GM18508 (cell line): ENCODE results near the gene TWIST2.

Experiments
- ATAC-seq: cut with Tn5 transposase; IDR thresholded peaks from one replicate; pipeline ENCODE4 v1.9.1; 2021; ENCODE audit warnings: moderate number of reproducible peaks; ENCODE audit not compliant: insufficient read depth, unreplicated experiment

Gene TWIST2

DNA sequence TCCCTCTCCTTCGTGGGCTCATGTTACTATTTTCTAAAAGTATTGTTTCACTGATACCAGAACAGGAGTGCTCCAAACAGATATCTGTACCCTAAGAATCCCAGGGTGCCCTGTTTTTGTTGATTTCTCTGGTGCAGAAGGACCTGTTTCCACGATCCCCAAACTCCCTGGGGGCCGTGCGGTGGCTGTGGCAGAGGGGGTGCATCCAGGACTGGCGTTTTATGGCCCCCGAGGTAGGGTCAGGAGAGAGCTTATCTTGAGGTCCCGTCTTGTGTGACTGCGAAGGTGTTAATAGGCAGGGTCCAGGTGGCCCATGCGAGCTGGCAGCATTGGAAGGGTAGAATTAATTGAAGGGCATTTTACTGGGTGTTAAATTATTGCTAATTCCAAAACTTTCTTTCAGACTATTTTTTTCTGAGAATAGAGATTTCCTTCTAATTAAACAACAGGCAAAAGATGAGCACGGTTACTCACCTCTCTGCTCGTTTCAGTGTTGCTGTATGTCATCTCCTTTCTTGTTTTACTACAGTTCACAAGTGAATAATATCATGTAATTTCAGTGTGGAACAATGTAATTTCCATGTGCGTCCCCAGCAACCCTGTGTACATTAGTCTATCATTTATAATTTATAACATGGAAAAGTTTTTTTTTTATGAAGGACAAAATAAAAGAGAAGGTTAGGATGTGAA lies 8.2 kb downstream of the TWIST2 start:
- no peak for ATAC-seq

DNA sequence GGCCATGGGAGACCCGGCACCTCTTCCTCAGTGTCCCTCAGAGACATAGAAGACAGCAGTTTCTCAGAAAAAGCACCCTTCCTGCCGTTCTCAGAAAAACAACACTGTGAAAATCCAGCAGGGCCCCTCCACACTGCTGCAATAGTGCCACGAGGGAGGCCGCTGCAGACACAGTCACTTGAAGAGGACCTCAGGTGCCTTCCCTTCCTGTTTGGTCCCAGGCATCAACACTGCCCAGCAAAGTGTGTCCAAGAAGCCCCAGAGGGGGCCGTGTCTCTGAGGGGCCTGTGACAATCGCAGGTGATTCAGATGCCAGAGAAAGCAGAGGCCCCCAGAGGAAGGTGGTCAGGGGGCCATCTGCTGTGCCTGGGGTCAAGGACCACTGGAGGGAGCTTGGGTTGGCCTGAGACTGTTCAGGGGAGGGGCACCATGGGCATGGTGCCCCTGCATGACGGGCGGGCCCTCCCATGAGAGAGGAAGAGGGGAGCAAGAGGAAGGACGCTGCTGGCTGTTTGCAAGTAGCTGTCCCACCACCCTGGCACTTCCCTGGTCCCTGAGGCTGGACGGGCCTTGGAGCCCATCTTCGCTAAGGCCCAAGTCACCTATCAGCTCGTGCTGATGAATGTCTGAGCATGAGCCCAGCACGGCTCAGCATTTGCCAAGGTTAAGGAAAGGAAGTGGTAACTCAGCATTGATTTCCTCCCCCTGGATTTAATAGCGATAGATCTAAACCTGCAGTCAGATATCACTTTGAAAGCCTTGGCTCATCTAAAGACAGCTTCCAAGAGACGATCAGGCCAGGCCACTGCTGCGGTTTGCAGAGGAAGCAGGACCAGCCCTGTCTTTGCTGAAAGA lies 9.1 kb downstream of the TWIST2 start:
- ATAC-seq, result no peak

- no peak for ATAC-seq
These were observed 10.1 kb downstream of the TWIST2 start for GRCh38 chr2:238857959-238858358.

GRCh38 chr2:238859636-238860347 lies 11.9 kb downstream of the TWIST2 start:
- ATAC-seq, result no peak

DNA sequence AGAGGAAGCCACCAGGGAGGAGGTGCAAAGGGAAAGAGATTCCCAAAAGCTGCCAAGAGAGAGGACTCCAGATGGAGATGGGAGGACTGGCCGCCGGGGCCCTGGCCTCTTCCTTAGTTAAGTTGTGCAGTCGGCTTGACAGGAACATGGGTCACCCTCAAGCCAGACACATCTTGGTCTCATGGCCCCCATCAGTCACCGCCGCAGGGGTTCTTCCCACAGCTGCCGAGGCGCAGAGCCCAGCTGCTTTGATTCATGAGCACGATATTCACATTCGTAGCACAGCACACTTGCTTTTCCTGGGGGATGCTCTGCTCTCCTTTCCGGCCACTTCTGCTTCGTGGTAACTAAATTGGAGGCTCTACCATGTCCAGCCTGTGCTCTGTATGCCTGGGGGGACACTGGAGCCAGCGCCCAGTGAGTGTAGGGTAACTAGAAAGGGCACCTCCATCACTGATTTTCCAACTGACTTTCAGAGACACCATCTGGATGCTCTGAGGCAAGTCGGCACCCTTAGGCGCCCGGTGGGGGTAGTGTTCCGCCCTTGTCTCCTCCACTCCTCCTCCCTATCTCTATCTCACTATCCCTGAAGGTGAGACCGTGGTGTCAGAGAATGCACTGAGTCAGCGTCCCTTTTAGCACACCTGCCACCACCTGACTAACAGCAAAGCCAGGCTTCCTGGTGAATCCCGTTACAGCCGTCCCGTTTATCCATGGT lies 13.3 kb downstream of the TWIST2 start:
- ATAC-seq, result no peak

- no peak for ATAC-seq
These were observed 14.0 kb downstream of the TWIST2 start for GRCh38 chr2:238861766-238862315.

GRCh38 chr2:238862701-238863100 lies 14.8 kb downstream of the TWIST2 start:
- ATAC-seq, result no peak

DNA sequence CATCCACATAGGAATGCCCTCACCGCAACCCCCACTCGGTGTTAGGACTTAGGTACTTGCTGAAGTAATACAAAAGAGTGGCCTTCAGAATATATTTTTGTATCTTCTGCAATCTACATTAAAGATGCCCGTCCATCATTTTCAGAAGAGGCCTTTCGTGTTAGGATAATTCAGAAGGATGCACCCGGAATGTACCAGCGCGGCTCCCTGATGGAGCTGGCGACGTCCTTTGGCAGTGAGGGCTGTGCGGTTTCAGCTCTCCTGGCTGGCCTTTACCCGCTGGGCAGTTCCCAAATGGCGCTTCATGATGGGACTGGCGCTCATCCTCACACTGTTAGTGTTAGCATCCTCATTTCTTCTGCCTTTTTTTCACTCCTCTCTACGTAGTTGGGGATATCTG lies 15.3 kb downstream of the TWIST2 start:
- ATAC-seq, result no peak

GRCh38 chr2:238863749-238864206 lies 15.9 kb downstream of the TWIST2 start:
- no peak for ATAC-seq

DNA sequence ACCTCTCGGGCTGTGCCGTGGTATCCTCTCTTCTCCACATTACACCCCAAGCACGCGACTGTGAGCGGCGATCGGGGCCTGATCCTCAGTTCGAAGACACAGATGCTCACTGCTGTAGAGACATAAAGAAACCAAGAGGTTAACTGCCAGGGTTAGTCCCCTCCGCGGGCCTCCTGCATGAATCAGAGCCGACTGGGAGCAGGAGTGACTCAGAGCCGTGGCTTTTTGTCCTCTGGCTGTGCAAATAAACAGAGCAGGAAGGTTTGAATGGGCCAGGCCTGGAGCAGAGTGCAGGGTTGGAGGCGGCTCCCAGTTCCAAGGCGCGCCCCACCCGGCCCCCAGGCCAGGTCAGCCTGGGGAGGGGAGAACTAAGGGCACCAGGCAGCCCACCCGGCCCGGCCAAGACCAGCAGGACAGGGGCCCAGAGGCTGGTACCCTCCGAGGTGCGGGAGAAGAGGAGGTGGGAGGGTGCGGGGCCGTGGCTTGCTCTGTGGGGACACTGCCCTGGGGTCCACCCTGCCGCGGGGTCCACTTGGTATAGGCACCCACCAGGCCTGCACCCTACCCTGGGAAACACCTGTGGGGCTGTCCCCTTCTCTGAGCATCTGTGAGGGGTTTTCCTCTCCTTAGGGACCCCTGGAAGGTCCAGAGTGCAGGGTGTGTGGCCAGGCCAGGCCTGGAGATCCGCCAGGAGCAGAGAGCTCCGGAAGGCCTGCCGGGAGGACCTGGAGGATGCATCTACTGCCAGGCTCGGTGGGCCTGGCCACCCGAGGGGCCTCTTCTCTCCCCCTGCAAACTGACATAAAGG lies 16.5 kb downstream of the TWIST2 start:
- no peak for ATAC-seq

- no peak for ATAC-seq
These were observed 17.3 kb downstream of the TWIST2 start for GRCh38 chr2:238865015-238865719.

DNA sequence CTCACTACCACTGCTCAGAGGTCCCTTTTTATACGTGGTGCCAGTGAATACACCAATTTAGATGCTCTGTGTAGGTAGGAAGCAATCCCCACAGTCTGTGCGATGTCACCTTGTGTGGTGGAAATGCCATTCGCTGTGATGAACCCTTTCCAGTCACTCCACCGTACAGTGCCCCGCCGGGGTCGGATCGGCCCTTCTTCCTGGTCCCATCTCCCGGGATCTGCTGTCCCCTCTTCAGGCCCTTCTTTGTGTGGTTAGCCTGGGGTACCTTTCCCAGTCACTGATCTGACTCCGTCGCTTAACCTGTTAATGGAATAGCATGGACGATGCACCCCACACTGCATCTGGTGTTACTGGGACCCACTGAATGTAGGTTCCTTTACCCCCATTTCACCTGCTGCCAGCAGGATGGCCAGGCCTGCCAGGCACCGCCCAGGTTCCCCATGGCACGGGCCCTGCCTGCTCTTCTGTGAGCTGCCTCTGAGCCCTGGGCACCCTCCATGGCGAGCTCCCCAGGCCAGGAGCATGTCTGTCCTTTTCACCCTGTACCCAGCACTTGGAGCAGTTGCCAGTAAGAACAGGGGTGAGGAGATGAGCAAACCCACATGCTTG lies 18.0 kb downstream of the TWIST2 start:
- no peak for ATAC-seq

GRCh38 chr2:238866656-238867277 lies 18.9 kb downstream of the TWIST2 start:
- no peak for ATAC-seq

DNA sequence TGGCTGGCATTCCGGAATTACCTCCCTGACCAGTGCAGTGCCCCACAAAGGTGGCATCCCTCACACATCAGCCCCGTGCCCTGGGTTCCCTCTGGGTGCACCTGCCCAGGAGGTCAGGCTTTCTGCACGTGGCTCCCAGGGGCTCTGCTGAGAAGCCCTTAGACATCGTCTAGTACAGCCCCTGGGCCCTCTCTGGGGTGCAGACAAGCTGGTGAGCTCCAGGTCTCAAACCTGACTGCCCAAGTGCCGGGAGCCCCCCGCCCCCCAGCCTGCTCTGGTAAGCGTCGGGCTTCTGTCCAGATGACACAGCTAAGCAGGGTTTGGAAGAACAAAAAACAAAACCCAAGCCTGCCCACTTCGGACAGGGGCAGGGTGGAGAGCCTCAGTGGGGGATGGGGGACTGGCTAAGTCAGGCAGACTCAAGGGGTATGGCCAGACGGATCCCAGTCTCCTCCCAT lies 20.2 kb downstream of the TWIST2 start:
- no peak for ATAC-seq

DNA sequence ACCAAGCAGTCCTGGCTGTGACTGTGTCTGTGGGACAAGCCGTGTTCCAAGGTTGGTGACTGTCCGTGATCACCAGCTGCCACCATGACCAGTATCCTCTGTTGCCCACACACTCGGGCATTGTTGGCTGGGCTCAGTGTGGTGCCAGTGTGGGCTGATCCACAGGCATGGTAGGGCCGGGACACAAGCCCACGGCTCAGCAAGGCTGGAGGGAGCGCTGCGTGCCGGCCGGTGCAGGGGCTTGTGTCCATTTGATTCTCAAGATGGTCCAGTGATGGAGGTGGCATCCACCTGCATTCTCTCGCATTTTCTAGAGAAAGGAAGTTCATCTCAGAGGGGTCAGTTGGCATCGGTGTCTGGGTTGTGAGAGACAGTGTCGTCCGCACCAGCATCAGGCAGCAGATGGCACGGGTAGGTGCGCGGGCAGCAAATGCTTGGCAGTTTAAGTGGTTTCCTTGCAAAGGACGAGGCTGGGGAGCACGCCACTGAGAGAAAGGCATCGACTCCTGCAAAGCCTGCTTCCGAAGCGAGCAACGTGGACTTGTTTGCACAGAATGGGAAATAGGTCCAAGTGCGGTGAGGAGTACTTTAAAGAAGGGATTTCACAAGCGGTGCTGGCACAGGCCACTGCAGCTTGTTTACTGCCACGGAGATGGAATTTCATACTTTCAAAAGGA lies 20.9 kb downstream of the TWIST2 start:
- no peak for ATAC-seq

GRCh38 chr2:238869293-238870124 lies 21.6 kb downstream of the TWIST2 start:
- no peak for ATAC-seq
